OCI-LY7 (cell line): Measurements from ENCODE around the gene ITPKB.

Experiments
- EZH2phosphoT487 ChIP-seq: fragments of 200-600 bp; sonication (generic); IDR thresholded peaks from 2 replicates; pipeline ENCODE4 v1.6.1; 2018; ENCODE audit warnings: low read depth, borderline replicate concordance, mild to moderate bottlenecking, mixed run types, antibody characterized with exemption, low read length, moderate library complexity, mixed read lengths
- TF ChIP-seq, protein P1 (sequence below): fragments of 200-600 bp; sonication (generic); conservative IDR thresholded peaks from 2 replicates; pipeline ENCODE4 v1.5.1; 2014; ENCODE audit warnings: mild to moderate bottlenecking, antibody characterized with exemption, low read length, moderate library complexity, mixed read lengths

GRCh38 chr1:226666692-226667091 lies 72.4 kb downstream of the ITPKB start:
- TF ChIP-seq, protein P1, sequence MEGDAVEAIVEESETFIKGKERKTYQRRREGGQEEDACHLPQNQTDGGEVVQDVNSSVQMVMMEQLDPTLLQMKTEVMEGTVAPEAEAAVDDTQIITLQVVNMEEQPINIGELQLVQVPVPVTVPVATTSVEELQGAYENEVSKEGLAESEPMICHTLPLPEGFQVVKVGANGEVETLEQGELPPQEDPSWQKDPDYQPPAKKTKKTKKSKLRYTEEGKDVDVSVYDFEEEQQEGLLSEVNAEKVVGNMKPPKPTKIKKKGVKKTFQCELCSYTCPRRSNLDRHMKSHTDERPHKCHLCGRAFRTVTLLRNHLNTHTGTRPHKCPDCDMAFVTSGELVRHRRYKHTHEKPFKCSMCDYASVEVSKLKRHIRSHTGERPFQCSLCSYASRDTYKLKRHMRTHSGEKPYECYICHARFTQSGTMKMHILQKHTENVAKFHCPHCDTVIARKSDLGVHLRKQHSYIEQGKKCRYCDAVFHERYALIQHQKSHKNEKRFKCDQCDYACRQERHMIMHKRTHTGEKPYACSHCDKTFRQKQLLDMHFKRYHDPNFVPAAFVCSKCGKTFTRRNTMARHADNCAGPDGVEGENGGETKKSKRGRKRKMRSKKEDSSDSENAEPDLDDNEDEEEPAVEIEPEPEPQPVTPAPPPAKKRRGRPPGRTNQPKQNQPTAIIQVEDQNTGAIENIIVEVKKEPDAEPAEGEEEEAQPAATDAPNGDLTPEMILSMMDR: no peak
- no peak for TF ChIP-seq EZH2phosphoT487
